GM12878 (cell line): ENCODE data around the gene CRACDL. TPM values are rescaled to one million over a fixed set of nuclear protein-coding genes. Genes with fewer than 3 reads are reported as not detected.

ENCODE experiments used
- ATAC-seq: fragments of 200-7000 bp; cut with Tn5 transposase; 3 replicates; pipeline ENCODE4 v1.9.1; 2020; ENCODE audit warnings: mild to moderate bottlenecking, moderate library complexity
- BruUV-seq: library from RNA; stranded (reverse); fragments of 400-500 nt; replicated peaks from 2 replicates; lab custom pipeline; 2021; lab: Mats Ljungman, UMichigan
- CTCF ChIA-PET: fragments of 300-600 bp; sonication (Branson Sonifier 250); formaldehyde crosslinking; extraction: SDS; loops from one replicate; lab custom pipeline; 2021; ENCODE audit warnings: inconsistent platforms; lab: Yijun Ruan, JAX
- POLR2A ChIA-PET: fragments of 350-600 bp; formaldehyde crosslinking; extraction: SDS; loops from one replicate; lab custom pipeline; 2021; ENCODE audit warnings: inconsistent platforms; lab: Charles Lee
- RAD21 ChIA-PET: fragments of 300-600 bp; sonication (Branson Sonifier 250); formaldehyde crosslinking; loops from one replicate; lab custom pipeline; 2023; ENCODE audit warnings: antibody characterized with exemption; ENCODE audit not compliant: unreplicated experiment; lab: Charles Lee
- SMC1A ChIA-PET: fragments of 300-600 bp; sonication (Branson Sonifier 250); formaldehyde crosslinking; loops from one replicate; lab custom pipeline; 2023; ENCODE audit not compliant: unreplicated experiment, uncharacterized antibody; lab: Charles Lee
- DNase-seq: peaks from one replicate; pipeline ENCODE4 v3.0.0-alpha.2; 2011; ENCODE audit warnings: low read depth, low spot score
- FAIRE-seq: peaks from 3 replicates; lab custom pipeline; 2011; peaks lifted over from hg19 to GRCh38; lab: Jason Lieb, UNC
- H2AFZ ChIP-seq: 2 replicates; pipeline ENCODE4 v1.6.0; 2011; ENCODE audit warnings: low read depth, low read length, control low read depth; ENCODE audit not compliant: control insufficient read depth
- H3K27ac ChIP-seq: 2 replicates; pipeline ENCODE4 v1.5.1; 2011; ENCODE audit warnings: control low read depth; ENCODE audit not compliant: control insufficient read depth, insufficient read depth
- H3K27me3 ChIP-seq, 2 experiments: replicated peaks in 1 of 2; 2 replicates each; pipeline versions ENCODE4 v1.6.0 to v1.6.1; 2011; ENCODE audit warnings: low read length in 1 of 2; ENCODE audit not compliant: control insufficient read depth in 2 of 2, insufficient read depth in 2 of 2
- H3K36me3 ChIP-seq, 2 experiments: 2 replicates each; pipeline ENCODE4 v1.5.1; 2011; ENCODE audit warnings: low read length in 1 of 2; ENCODE audit not compliant: control insufficient read depth in 2 of 2, insufficient read depth in 2 of 2
- H3K4me1 ChIP-seq: 2 replicates; pipeline ENCODE4 v1.6.1; 2011; ENCODE audit warnings: mild to moderate bottlenecking, low read length, moderate library complexity, mixed read lengths; ENCODE audit not compliant: control insufficient read depth, insufficient read depth
- H3K4me2 ChIP-seq: 2 replicates; pipeline ENCODE4 v1.6.0; 2011; ENCODE audit warnings: control low read depth; ENCODE audit not compliant: control insufficient read depth, insufficient read depth
- H3K4me3 ChIP-seq: fragments of 200-600 bp; sonication (generic); 2 replicates; pipeline ENCODE4 v1.5.1; 2016
- H3K79me2 ChIP-seq: 2 replicates; pipeline ENCODE4 v1.6.0; 2011; ENCODE audit warnings: low read length; ENCODE audit not compliant: control insufficient read depth, insufficient read depth
- H3K9ac ChIP-seq: 2 replicates; pipeline ENCODE4 v1.8.0; 2011; ENCODE audit warnings: low read length, control low read depth, mixed read lengths; ENCODE audit not compliant: control insufficient read depth, insufficient read depth
- H3K9me3 ChIP-seq: replicated peaks from 3 replicates; pipeline ENCODE4 v1.5.1; 2011; ENCODE audit warnings: mild to moderate bottlenecking, low read length; ENCODE audit not compliant: control insufficient read depth, insufficient read depth
- H4K20me1 ChIP-seq: 2 replicates; pipeline ENCODE4 v1.6.0; 2011; ENCODE audit not compliant: control insufficient read depth, insufficient read depth
- ATF7 ChIP-seq: fragments of 450-650 bp; IDR thresholded peaks from 2 replicates; pipeline ENCODE4 v1.6.1; 2016; ENCODE audit warnings: low read depth, mild to moderate bottlenecking
- BMI1 ChIP-seq: fragments of 450-650 bp; IDR thresholded peaks from 2 replicates; pipeline ENCODE4 v1.6.1; 2016; ENCODE audit warnings: mild to moderate bottlenecking, moderate library complexity, borderline replicate concordance
- CBX3 ChIP-seq: fragments of 200-600 bp; sonication (generic); IDR thresholded peaks from 2 replicates; pipeline ENCODE4 v1.6.1; 2016; ENCODE audit warnings: low read depth, borderline replicate concordance
- CHD1 ChIP-seq: IDR thresholded peaks from 2 replicates; pipeline ENCODE4 v1.6.1; 2012; ENCODE audit warnings: low read depth, low read length, improper control_type of control experiment
- CREB1 ChIP-seq: IDR thresholded peaks from 2 replicates; pipeline ENCODE4 v1.6.1; 2012; ENCODE audit warnings: low read depth, mild to moderate bottlenecking, inconsistent platforms
- KLF5 ChIP-seq: fragments of 450-650 bp; IDR thresholded peaks from 2 replicates; pipeline ENCODE4 v1.6.1; 2014; ENCODE audit warnings: mild to moderate bottlenecking; ENCODE audit not compliant: partially characterized antibody
- LARP7 ChIP-seq: fragments of 450-650 bp; IDR thresholded peaks from 2 replicates; pipeline ENCODE4 v1.6.1; 2017; ENCODE audit warnings: mild to moderate bottlenecking
- MTA2 ChIP-seq: fragments of 450-650 bp; IDR thresholded peaks from 2 replicates; pipeline ENCODE4 v1.6.1; 2016; ENCODE audit warnings: low read depth, mild to moderate bottlenecking, moderate library complexity
- MXI1 ChIP-seq: fragments of 150-350 bp; IDR thresholded peaks from 2 replicates; pipeline ENCODE4 v1.6.1; 2011; ENCODE audit warnings: low read depth, mild to moderate bottlenecking, inconsistent platforms, low read length, improper control_type of control experiment
- NRF1 ChIP-seq: conservative IDR thresholded peaks from 2 replicates; pipeline ENCODE4 v1.6.1; 2011; ENCODE audit warnings: mild to moderate bottlenecking, low read depth, low read length, improper control_type of control experiment
- RELA ChIP-seq: fragments of 450-650 bp; IDR thresholded peaks from 2 replicates; pipeline ENCODE4 v1.8.0; 2014; ENCODE audit warnings: borderline replicate concordance; ENCODE audit not compliant: partially characterized antibody
- SIX5 ChIP-seq: IDR thresholded peaks from 2 replicates; pipeline ENCODE4 v1.6.1; 2011; ENCODE audit warnings: mild to moderate bottlenecking, low read depth, low read length, moderate library complexity; ENCODE audit not compliant: severe bottlenecking
- SPI1 ChIP-seq: IDR thresholded peaks from 2 replicates; pipeline ENCODE4 v1.6.1; 2011; ENCODE audit warnings: low read depth, mild to moderate bottlenecking, low read length, moderate library complexity, borderline replicate concordance; ENCODE audit not compliant: insufficient read depth
- TCF3 ChIP-seq: IDR thresholded peaks from 2 replicates; pipeline ENCODE4 v1.6.1; 2012; ENCODE audit warnings: low read depth, mild to moderate bottlenecking, low read length, borderline replicate concordance; ENCODE audit not compliant: insufficient read depth
- WGBS: methylation state at CpG from one replicate; pipeline ENCODE4 v1.1.6; 2016; ENCODE audit warnings: low lambda C conversion rate; ENCODE audit not compliant: insufficient replicate concordance, insufficient coverage; ENCODE audit errors: missing lambda C conversion rate; 5-methylcytosine and 5-hydroxymethylcytosine counted together
- in situ Hi-C: fragments of 300-500 bp; cut with MboI; formaldehyde crosslinking; loops from 9 replicates; pipeline ENCODE4 v1.14.3; 2018; ENCODE audit warnings: mixed read lengths
- intact Hi-C: fragments of 100-400 bp; cut with micrococcal nuclease; formaldehyde crosslinking; loops from one replicate; pipeline ENCODE4 v1.14.2; 2022; ENCODE audit not compliant: unreplicated experiment
- polyA plus RNA-seq, 11 experiments: library from polyadenylated mRNA; depleted of rRNA in 4 of 11; unstranded in 6 of 11; stranded (reverse) in 5 of 11; fragments of >200 nt; fragmentation: Nextera tagmentation in 4 of 11; fragmentation: Illumina TruSeq in 1 of 11; extraction: Ambion mirVana in 4 of 11; extraction: Trizol in 1 of 11; gene quantifications; 1 replicate in 1 of 11; 2 replicates in 10 of 11; pipeline versions ENCODE4 v1.2.1 to v1.2.3, GENCODE V29; 2011 to 2016; ENCODE audit warnings: inconsistent platforms in 2 of 11, missing spikeins in 2 of 11, low read depth in 1 of 11
- total RNA-seq, 4 experiments: library from RNA; depleted of rRNA in 3 of 4; stranded (reverse); fragments of >200 nt in 3 of 4; fragmentation: Illumina TruSeq in 1 of 4; extraction: Trizol in 1 of 4; gene quantifications; 2 replicates each; pipeline versions ENCODE4 v1.2.1 to v1.2.3, GENCODE V29; 2013 to 2021
- TF ChIP-seq, protein P1 (sequence below): IDR thresholded peaks from 2 replicates; pipeline ENCODE4 v1.6.1; 2012; ENCODE audit warnings: low read length, inconsistent platforms
- TF ChIP-seq, protein P2 (sequence below): fragments of 150-350 bp; IDR thresholded peaks from 2 replicates; pipeline ENCODE4 v1.6.1; 2016; ENCODE audit warnings: low read depth, low read length
- TF ChIP-seq, protein P3 (sequence below): IDR thresholded peaks from 2 replicates; pipeline ENCODE4 v1.6.1; 2011; ENCODE audit warnings: borderline replicate concordance, low read depth, mild to moderate bottlenecking, moderate library complexity, mixed read lengths, low read length; ENCODE audit not compliant: insufficient read depth; ENCODE audit errors: extremely low read length

CRACDL gene
- total and polyA plus RNA-seq, 10 of the 15 experiments (the other 5 are each of a cell fraction or from before 2014, with no cell fraction given) = 0.03 to 0.72 (median 0.14) TPM

DNA sequence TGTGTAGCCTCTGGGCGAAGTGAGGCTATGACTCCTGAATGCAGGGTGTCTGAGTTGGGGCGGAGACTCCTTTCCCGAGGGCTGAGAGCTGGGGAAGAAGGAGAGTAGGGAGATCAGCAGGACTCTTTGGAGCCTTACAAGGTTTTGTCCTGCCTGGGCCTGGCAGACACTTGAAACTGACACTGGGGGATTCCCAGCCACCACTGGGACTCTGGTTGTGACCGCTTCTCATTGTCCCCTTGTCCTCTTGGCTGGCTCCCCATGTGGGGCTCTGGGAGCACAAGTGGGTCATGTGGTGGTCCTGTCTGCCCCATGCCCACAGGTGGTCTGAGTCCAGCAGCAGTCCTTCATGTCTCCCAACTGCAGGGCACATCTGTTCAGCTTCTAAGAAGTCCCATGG is 126.9 kb downstream of the CRACDL start (continued):
- TF ChIP-seq, protein P1, sequence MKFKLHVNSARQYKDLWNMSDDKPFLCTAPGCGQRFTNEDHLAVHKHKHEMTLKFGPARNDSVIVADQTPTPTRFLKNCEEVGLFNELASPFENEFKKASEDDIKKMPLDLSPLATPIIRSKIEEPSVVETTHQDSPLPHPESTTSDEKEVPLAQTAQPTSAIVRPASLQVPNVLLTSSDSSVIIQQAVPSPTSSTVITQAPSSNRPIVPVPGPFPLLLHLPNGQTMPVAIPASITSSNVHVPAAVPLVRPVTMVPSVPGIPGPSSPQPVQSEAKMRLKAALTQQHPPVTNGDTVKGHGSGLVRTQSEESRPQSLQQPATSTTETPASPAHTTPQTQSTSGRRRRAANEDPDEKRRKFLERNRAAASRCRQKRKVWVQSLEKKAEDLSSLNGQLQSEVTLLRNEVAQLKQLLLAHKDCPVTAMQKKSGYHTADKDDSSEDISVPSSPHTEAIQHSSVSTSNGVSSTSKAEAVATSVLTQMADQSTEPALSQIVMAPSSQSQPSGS = no peak
- TF ChIP-seq ATF7 (no peak), CREB1 (no peak)

DNA sequence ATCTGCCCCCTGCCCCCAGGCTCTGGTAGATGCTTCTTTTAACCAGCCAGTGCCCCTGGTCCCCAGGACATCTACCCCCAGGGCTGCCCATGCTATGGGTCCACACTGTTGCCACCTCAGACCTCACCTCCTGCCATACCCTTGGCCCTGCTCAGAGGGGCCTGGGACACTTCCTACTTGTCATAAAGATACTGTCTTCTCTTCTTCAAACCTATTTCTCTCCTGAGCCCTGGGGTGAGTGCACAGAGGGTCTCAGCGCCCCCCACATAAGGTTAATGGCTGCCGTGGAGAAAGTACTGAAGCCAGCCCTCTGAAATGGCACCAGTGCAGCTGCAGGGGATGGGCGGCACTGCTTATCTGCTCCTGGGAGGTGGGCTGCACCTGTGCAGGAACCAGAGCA is 127.5 kb downstream of the CRACDL start:
- Histone ChIP-seq H3K9ac (no peak overlapping the region), H2AFZ (no peak overlapping the region), H3K4me3 (no peak overlapping the region), H3K4me2 (no peak overlapping the region), H3K27me3 (no peaks in the 10 kb centered on the region), H3K36me3 (no peaks in the 10 kb centered on the region), H3K79me2 (no peaks in the 10 kb centered on the region), H3K9me3 (no peaks in the 10 kb centered on the region), H3K27ac (no peak overlapping the region), H4K20me1 (no peaks in the 10 kb centered on the region), H3K4me1 (no peaks in the 10 kb centered on the region)
- no TSS peak for BruUV-seq
- CTCF ChIA-PET = no interaction called here
- no peak for DNase-seq
- FAIRE-seq = no peak
- ATAC-seq = no peak
- in situ Hi-C loops (no loop called here), intact Hi-C loops (no loop called here)
- WGBS = 28% methylated on average over 3 of the region's 3 CpGs
- POLR2A ChIA-PET = interaction anchor here (0.6 kb wide), 1 partner anchor 79 kb away, joined by 3 read pairs; no protein-coding TSS in a partner anchor
- SMC1A ChIA-PET = no interaction called here
- RAD21 ChIA-PET = interaction anchor here (1.5 kb wide), 1 partner anchor 159 kb away, joined by 3 read pairs; no protein-coding TSS in a partner anchor
- TF ChIP-seq, protein P1 = no peak
- no peak for TF ChIP-seq RELA
- no peak for TF ChIP-seq NRF1
- TF ChIP-seq MTA2 = no peak
- no peak for TF ChIP-seq TCF3
- TF ChIP-seq CHD1 = no peak
- TF ChIP-seq BMI1 = no peak
- no peak for TF ChIP-seq SIX5
- no peak for TF ChIP-seq KLF5
- no peak for TF ChIP-seq MXI1
- no peak for TF ChIP-seq SPI1
- TF ChIP-seq, protein P2, sequence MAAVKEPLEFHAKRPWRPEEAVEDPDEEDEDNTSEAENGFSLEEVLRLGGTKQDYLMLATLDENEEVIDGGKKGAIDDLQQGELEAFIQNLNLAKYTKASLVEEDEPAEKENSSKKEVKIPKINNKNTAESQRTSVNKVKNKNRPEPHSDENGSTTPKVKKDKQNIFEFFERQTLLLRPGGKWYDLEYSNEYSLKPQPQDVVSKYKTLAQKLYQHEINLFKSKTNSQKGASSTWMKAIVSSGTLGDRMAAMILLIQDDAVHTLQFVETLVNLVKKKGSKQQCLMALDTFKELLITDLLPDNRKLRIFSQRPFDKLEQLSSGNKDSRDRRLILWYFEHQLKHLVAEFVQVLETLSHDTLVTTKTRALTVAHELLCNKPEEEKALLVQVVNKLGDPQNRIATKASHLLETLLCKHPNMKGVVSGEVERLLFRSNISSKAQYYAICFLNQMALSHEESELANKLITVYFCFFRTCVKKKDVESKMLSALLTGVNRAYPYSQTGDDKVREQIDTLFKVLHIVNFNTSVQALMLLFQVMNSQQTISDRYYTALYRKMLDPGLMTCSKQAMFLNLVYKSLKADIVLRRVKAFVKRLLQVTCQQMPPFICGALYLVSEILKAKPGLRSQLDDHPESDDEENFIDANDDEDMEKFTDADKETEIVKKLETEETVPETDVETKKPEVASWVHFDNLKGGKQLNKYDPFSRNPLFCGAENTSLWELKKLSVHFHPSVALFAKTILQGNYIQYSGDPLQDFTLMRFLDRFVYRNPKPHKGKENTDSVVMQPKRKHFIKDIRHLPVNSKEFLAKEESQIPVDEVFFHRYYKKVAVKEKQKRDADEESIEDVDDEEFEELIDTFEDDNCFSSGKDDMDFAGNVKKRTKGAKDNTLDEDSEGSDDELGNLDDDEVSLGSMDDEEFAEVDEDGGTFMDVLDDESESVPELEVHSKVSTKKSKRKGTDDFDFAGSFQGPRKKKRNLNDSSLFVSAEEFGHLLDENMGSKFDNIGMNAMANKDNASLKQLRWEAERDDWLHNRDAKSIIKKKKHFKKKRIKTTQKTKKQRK = no peak
- no peak for TF ChIP-seq LARP7
- TF ChIP-seq CBX3 = no peak
- TF ChIP-seq, protein P3, sequence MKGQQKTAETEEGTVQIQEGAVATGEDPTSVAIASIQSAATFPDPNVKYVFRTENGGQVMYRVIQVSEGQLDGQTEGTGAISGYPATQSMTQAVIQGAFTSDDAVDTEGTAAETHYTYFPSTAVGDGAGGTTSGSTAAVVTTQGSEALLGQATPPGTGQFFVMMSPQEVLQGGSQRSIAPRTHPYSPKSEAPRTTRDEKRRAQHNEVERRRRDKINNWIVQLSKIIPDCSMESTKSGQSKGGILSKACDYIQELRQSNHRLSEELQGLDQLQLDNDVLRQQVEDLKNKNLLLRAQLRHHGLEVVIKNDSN = no peak
